HG02973 (cell line): ENCODE measurements around the gene GNL1.
"Not testable (repeated sequence)": the region's sequence is repeated elsewhere in the genome, so short reads cannot be mapped to it uniquely, and the experiment has no call there.

Source experiments
- ATAC-seq: cut with Tn5 transposase; IDR thresholded peaks from one replicate; pipeline ENCODE4 v1.9.1; 2021; ENCODE audit warnings: moderate library complexity; ENCODE audit not compliant: unreplicated experiment

GNL1 gene

GRCh38 chr6:30556066-30556905, at the start of gene GNL1:
GNL1 (minus strand) TSS chr6:30556489; CDS start chr6:30556203, 286 bp downstream.
- ATAC-seq = peak; percentile 69

GRCh38 chr6:30603961-30604360, 47.7 kb upstream of the GNL1 start:
- ATAC-seq = no peak

- no peak for ATAC-seq
Observed at GRCh38 chr6:30601815-30602641, 45.7 kb upstream of the GNL1 start.

GRCh38 chr6:30601436-30601814, 45.1 kb upstream of the GNL1 start:
- no peak for ATAC-seq

GRCh38 chr6:30600451-30600961, 44.2 kb upstream of the GNL1 start:
- ATAC-seq = no peak

- ATAC-seq = no peak
Observed at GRCh38 chr6:30599625-30600324, 43.5 kb upstream of the GNL1 start.

GRCh38 chr6:30598912-30599624, 42.8 kb upstream of the GNL1 start:
- ATAC-seq = no peak

GRCh38 chr6:30597315-30598144, 41.2 kb upstream of the GNL1 start:
- not testable (repeated sequence) for ATAC-seq

- no peak for ATAC-seq
Observed at GRCh38 chr6:30592287-30592686, 36.0 kb upstream of the GNL1 start.

- ATAC-seq = no peak
Observed at GRCh38 chr6:30591008-30591407, 34.7 kb upstream of the GNL1 start.

GRCh38 chr6:30590509-30590908, 34.2 kb upstream of the GNL1 start:
- no peak for ATAC-seq

GRCh38 chr6:30589754-30590358, 33.6 kb upstream of the GNL1 start:
- no peak for ATAC-seq

GRCh38 chr6:30583921-30584320, 27.6 kb upstream of the GNL1 start:
- ATAC-seq = no peak

GRCh38 chr6:30578051-30578450, 21.8 kb upstream of the GNL1 start:
- ATAC-seq = no peak

GRCh38 chr6:30573113-30573512, 16.8 kb upstream of the GNL1 start:
- ATAC-seq = no peak

GRCh38 chr6:30572148-30572547, 15.9 kb upstream of the GNL1 start:
- no peak for ATAC-seq

- no peak for ATAC-seq
Observed at GRCh38 chr6:30571762-30572082, 15.4 kb upstream of the GNL1 start.

- ATAC-seq = peak; percentile 81
Observed at GRCh38 chr6:30571075-30571761, 14.9 kb upstream of the GNL1 start, which contains the start of gene ABCF1. ABCF1 (plus strand) TSS chr6:30571442; CDS start chr6:30571488, 46 bp downstream.

GRCh38 chr6:30570740-30571074, 14.4 kb upstream of the GNL1 start:
- peak; percentile 21 for ATAC-seq
